Stimulated activated CD4-positive, alpha-beta T cell treated with anti-CD3 and anti-CD28 coated beads, Interleukin-12 subunit alpha, Interleukin-12 subunit beta, amount 100 ng/mL, for 24 hours (primary cell): Measurements from ENCODE around the gene BROX.
A peak's percentile ranks its signal among the peaks of the same experiment; 100 is the strongest.
"Not testable (repeated sequence)": the region's sequence is repeated elsewhere in the genome, so short reads cannot be mapped to it uniquely, and the experiment has no call there.

ENCODE experiments used
- DNase-seq, 2 experiments: peaks; one replicate each; pipeline ENCODE4 v3.0.0-alpha.2; 2020; ENCODE audit warnings: low read depth in 2 of 2

Gene BROX, protein sequence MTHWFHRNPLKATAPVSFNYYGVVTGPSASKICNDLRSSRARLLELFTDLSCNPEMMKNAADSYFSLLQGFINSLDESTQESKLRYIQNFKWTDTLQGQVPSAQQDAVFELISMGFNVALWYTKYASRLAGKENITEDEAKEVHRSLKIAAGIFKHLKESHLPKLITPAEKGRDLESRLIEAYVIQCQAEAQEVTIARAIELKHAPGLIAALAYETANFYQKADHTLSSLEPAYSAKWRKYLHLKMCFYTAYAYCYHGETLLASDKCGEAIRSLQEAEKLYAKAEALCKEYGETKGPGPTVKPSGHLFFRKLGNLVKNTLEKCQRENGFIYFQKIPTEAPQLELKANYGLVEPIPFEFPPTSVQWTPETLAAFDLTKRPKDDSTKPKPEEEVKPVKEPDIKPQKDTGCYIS

GRCh38 chr1:222712253-222713090 lies at the start of gene BROX, which contains the start of gene AIDA:
TSS of gene BROX (plus strand) at chr1:222712564. CDS start at chr1:222715700, 3,136 bp downstream.
TSS of gene AIDA (minus strand) at chr1:222712491. CDS start at chr1:222712317, 174 bp downstream.
- DNase-seq, result peak; percentile 89 to 97

- DNase-seq, result no peak
Observed at GRCh38 chr1:222663431-222663934, 48.9 kb upstream of the BROX start.

- no peak for DNase-seq
Observed at GRCh38 chr1:222665964-222666363, 46.4 kb upstream of the BROX start.

DNA sequence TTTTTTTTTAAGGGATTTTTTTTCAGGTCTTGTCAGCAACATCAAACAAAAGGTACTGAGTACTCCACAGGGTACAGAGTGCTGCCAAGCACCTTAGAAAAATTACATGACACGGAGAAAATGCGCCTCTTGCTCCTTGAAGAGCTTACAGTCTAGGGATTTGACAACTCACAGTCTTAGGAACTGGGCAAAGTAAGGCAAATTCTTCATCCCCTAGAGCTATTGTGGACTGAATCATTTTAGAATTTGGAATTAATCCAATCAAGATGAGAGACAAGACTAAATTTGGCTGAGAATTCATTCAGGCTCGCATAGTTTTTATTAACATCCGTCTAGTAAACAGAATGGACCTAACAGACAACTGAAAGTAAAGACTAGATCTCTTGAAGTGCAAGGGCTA lies 44.2 kb upstream of the BROX start:
- not testable (repeated sequence) for DNase-seq

DNA sequence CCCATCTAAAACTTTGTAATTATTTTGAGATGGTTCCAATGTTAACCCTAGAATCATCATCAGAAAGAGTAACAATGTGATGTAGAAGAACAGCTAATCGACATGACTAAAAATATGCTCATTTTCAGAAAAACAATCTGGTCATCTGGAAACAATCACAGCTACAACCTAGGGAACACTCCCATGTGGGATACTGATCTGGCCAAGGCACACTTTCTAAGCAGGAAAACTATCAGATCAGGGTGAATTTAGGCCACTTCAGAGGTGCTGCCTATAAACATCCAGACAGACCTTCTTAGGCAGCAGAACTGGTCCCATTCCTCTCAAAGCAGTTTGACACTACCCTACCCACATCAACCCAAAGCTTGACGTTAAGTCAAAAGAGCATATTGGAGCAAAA lies 43.3 kb upstream of the BROX start:
- not testable (repeated sequence) for DNase-seq

GRCh38 chr1:222670110-222670509 lies 42.3 kb upstream of the BROX start:
- no peak for DNase-seq

- no peak for DNase-seq
Observed at GRCh38 chr1:222680080-222680479, 32.3 kb upstream of the BROX start.

- no peak for DNase-seq
Observed at GRCh38 chr1:222691016-222691415, 21.3 kb upstream of the BROX start.

DNA sequence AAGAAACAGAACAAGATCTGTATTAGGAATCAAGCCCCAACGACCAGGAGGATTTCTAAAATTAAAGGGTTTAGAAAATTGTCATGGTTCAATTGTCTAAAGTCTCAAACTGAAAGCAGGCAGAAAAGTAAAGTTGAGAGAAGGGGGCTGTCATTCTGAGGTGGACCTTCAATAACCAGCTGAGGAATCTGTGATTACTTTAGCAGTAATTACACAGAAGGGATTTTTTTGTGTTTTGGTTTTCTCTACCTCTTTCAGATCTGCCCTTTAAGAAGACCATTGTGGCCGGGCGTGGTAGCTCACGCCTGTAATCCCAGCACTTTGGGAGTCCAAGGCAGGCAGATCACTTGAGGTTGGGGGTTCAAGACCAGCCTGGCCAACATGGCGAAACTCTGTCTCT lies 17.4 kb upstream of the BROX start:
- no peak for DNase-seq

- DNase-seq, result no peak
Observed at GRCh38 chr1:222696741-222697140, 15.6 kb upstream of the BROX start.

- DNase-seq, result no peak
Observed at GRCh38 chr1:222697203-222697602, 15.2 kb upstream of the BROX start.

- no peak for DNase-seq
Observed at GRCh38 chr1:222697826-222698225, 14.5 kb upstream of the BROX start.

- DNase-seq, result no peak
Observed at GRCh38 chr1:222702210-222702609, 10.2 kb upstream of the BROX start.

- no peak for DNase-seq
Observed at GRCh38 chr1:222704260-222704659, 8.1 kb upstream of the BROX start.

DNA sequence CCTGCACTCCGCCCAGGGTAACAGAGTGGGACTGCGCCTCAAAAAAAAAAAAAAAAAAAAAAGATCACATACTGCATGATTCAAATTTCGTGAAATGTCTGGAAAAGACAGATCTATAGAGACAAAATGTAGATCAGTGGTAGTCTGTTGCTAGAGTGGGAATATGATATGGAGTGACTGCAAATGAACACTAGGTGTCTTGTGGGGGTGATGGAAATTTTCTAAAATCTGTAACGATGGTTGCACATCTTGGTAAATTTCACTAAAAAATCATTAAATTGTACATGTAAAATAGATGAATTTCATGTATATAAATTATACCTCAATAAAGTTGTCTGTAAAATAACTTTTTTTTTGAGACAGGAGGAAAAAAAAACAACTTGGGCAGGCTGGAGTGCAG lies 5.5 kb upstream of the BROX start:
- DNase-seq, result no peak

GRCh38 chr1:222709700-222710153 lies 2.6 kb upstream of the BROX start:
- no peak for DNase-seq

DNA sequence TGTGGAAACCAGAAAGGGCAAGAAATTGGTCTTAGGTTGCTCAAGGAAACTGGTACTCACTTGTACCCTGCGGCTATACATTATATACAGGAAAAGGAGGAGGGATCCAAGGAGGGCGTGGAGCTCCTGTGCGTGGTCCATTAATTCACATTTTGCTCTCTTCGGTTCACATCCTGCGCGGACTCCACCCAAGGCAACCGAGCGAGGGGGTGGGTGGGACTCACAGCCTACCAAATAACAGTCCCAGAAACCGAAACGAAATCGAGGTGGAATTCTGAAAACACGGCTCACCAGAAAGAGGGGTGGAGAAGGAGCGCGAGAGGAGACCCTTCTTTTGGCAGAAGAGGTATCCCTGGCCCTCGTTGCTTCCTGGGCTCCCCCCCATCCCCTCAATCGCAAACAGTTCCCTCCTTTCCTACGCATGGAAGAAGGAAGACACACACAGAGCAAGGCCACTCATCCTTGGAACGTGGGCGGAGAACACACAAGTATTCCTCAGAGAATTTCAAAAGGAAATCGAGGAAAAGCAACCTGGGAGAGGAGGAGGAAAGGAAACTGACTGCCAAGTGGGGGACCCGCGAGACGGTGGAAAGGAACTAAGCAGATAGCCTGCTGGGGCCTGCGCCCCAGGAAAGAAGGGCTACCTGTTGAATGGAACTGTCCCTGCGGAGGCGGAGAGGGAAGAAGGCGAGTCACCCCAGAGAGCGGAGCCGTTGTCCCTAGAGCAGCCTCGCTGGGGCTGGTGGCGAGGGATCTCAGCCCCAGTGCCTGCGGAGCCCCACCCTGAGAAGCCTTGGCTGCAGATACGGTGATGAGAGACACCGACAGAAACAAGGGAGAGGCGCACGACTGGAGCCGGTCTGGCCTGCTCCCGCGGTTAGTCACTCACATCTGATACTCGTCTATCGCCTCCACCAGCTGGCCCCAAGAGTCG lies 778 bp upstream of the BROX start:
- peak; percentile 38 to 54 for DNase-seq

DNA sequence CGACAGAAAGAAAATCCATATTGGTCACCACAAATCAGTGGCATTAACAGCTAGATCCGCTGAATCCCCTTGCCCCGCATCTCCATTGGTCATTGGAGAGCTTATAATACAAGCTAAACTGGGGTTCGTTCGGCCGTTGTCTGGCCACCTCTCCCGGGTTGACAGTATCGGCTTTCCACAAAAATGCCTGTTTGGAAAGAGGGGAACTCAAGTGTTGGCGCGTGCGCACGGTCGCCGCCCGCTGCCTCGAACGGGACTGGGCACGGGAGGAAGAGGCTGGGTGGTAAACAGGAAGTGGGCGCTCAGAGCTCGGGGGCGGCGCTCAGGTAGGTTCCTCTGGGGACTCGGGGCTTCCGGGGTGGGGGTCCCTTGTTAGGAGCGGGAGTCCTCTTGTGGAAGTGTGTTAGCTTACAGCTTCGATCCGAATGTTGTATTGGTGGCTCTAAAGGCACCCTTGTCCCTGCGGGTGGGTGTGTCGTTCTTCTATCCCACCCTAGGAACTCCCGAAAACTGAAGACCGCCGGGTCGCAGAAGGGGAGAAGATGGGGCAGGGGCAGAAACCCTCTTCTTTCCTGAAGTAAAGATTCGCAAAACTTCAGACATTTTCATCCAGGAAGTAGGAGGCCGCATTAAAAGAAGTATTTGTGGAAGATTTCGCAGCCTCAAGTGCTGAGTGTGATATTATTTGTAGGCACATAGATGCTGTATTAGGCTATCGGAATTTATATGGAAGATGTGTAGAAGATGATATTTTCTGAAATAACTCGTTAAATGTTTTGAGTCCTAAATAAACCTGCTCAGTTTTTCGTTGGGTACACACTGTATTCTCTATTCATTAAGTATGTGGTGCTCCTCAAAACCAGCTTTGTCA lies 962 bp downstream of the BROX start:
- DNase-seq, result peak; percentile 79

DNA sequence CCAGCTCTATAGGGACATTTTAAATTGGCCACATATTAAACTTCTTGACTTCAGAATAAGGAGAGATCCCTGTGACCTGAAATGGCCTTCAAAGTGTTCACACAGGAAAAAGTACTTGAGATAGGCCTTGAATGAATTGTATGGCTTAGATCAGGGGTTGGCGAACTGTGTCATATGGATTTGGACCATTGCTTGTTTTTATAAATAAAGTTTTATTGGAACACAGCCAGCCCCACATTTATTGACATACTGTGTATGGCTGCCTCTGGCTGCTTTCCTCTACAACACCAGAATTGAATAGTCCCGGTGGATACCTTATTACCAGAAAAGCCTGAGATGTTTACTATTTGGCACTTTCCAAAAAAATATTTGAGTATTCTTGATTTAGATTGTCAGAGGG lies 4.0 kb downstream of the BROX start:
- no peak for DNase-seq

- DNase-seq, result no peak
Observed at GRCh38 chr1:222728746-222729145, 16.4 kb downstream of the BROX start.
